ENCODE measurements around the gene ADRA2B. TPM values are rescaled to one million over a fixed set of nuclear protein-coding genes. Genes with fewer than 3 reads are reported as not detected.

The ADRA2B gene
- total RNA-seq, 4 donors from 2014 or later: 0.33 to 4.6 (median 1.4) TPM

GRCh38 chr2:96143231-96143847 lies 27.0 kb upstream of the ADRA2B start:
- TF ChIP-seq, protein P1, sequence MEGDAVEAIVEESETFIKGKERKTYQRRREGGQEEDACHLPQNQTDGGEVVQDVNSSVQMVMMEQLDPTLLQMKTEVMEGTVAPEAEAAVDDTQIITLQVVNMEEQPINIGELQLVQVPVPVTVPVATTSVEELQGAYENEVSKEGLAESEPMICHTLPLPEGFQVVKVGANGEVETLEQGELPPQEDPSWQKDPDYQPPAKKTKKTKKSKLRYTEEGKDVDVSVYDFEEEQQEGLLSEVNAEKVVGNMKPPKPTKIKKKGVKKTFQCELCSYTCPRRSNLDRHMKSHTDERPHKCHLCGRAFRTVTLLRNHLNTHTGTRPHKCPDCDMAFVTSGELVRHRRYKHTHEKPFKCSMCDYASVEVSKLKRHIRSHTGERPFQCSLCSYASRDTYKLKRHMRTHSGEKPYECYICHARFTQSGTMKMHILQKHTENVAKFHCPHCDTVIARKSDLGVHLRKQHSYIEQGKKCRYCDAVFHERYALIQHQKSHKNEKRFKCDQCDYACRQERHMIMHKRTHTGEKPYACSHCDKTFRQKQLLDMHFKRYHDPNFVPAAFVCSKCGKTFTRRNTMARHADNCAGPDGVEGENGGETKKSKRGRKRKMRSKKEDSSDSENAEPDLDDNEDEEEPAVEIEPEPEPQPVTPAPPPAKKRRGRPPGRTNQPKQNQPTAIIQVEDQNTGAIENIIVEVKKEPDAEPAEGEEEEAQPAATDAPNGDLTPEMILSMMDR (IDR thresholded peaks at IDR 0.05; ENCODE audit: low read depth): no peak

GRCh38 chr2:96142217-96143113 lies 26.1 kb upstream of the ADRA2B start:
- TF ChIP-seq, protein P1 (IDR thresholded peaks at IDR 0.05; ENCODE audit: low read depth): no peak

GRCh38 chr2:96140941-96141623 lies 24.7 kb upstream of the ADRA2B start:
- TF ChIP-seq, protein P1 (IDR thresholded peaks at IDR 0.05; ENCODE audit: low read depth): no peak

- TF ChIP-seq, protein P1 (IDR thresholded peaks at IDR 0.05; ENCODE audit: low read depth): no peak
These were observed 22.9 kb upstream of the ADRA2B start for GRCh38 chr2:96139181-96139758.

DNA sequence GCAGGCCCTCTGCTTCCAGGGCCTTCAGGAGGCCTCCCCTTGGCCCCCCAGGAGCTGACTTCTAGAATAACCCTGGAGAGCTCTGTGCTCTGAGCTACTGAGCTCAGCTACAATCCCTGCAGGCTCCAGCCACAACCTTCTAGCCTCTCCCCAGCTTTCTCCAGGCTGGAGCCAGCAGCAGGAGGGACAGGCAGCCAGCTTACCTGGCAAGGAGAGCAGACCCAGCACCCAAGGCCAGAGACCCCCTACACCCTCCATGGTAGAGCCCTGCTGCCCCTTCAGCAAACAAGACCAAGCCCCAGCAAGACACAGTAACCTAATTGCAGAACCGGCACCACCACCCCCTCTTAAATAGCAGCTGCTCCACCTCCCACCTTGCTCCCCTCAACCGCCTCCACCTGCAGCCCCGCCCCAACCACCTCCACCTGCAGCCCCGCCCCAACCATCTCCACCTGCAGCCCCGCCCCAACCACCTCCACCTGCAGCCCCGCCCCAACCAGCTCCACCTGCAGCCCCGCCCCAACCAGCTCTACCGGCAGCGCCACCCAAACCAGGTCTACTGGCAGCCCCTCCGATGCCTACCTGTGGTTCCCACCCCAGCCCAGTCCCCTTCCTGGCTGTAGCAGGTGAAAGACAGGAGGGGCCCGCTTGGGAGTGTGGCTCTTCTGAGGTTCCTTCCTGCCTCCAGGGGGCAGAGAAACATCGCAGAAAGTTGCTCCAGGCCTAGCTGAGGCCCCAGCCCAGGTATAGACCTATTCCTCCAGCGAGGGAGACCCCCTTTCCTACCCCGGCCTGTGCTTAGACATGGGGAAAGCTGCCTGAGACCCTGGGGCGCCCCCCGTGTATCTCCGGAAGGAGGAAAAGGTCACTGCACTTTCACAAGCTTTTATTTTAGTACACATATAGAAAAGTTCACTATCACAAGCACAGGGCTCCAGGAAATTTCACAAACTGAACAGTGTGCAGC lies 22.1 kb upstream of the ADRA2B start, which contains the start of gene ASTL:
TSS of gene ASTL (minus strand) at position 324 of the 967 bp plus-strand sequence. CDS start at position 258, 66 bp downstream.
- TF ChIP-seq, protein P1 (IDR thresholded peaks at IDR 0.05; ENCODE audit: low read depth): no peak

DNA sequence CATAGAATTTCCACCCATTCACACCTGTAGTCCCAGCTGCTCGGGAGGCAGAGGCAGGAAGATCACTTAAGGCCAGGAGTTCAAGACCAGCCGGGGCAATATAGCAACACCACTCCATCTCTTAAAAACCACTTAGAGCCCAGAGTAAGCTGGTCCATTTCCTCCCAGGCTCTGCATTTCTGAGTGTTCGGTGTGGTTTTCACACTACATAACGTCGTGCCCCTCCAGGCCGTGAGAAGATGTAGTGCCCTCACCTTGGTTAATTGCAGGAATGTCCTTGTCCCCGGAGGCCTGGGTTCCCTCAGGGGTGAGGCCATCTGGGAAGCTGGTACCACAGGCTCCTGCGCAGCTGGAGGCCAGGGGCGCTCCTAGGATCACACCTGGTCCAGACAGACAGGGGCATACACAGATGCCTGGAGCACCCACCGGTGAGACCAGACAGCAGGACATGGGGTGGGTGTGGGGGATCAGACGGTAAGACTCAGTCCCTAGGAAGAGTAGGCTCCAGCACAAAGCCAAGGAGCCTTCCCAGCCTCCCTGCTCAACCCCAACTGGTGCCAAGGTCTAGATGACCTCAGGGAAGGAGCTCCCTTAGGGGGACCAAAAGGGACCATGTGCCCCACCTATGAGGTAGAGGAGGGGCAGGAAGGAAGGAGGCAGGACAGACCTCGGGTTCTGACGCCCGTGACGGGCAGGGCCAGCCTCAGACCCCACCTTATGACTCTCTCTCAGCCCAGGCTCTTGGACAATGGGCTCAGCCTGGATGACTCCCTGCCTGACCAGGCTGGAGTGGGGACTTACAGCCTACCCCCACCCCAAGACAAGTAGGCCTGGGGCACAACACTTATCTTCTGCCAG lies 21.2 kb upstream of the ADRA2B start:
- TF ChIP-seq, protein P1 (IDR thresholded peaks at IDR 0.05; ENCODE audit: low read depth): no peak
